ENCODE data around the gene PIK3R3.

DNA sequence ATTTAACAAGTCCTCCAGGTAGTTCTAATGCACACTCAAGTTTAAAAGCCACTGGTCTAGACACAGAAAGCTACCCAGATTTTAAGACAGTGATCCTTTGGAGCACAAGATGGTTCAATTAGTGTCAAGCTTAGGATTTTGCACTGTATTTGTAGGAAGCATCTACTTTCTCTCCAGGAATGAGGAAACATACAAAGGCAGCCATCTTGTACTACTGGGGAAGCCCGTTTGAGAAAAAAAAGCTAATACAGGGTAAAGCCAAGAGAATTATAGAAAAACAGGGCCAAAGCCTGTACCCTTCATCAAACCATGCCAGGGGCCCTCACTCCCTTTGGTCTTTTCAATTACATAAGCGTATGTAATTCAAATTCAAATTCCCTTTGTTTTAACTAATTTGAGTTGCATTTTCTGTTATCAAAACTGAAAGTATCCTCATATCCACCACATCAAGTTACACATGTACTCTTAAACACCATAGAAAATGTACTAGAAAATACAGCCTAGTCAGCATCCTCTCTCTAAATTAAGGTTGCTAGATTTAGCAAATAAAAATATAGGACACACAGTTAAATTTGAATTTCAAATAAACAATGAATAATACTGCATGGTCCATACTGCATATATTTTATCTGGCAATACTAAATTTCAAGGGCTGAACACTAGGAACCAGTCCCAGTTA is 17.4 kb downstream of the PIK3R3 start:
- TF ChIP-seq, protein P1, sequence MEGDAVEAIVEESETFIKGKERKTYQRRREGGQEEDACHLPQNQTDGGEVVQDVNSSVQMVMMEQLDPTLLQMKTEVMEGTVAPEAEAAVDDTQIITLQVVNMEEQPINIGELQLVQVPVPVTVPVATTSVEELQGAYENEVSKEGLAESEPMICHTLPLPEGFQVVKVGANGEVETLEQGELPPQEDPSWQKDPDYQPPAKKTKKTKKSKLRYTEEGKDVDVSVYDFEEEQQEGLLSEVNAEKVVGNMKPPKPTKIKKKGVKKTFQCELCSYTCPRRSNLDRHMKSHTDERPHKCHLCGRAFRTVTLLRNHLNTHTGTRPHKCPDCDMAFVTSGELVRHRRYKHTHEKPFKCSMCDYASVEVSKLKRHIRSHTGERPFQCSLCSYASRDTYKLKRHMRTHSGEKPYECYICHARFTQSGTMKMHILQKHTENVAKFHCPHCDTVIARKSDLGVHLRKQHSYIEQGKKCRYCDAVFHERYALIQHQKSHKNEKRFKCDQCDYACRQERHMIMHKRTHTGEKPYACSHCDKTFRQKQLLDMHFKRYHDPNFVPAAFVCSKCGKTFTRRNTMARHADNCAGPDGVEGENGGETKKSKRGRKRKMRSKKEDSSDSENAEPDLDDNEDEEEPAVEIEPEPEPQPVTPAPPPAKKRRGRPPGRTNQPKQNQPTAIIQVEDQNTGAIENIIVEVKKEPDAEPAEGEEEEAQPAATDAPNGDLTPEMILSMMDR (IDR thresholded peaks at IDR 0.05), result no peak
- no peak for TF ChIP-seq POLR2A (IDR thresholded peaks at IDR 0.05)
